NB4 (cell line): Measurements from ENCODE around the gene ALAD.
"Not testable (repeated sequence)": the region's sequence is repeated elsewhere in the genome, so short reads cannot be mapped to it uniquely, and the experiment has no call there.

Experiments
- CTCF ChIP-seq: IDR thresholded peaks from one replicate; pipeline ENCODE4 v1.5.1; 2012; ENCODE audit warnings: low read depth, low read length
- MYC ChIP-seq: IDR thresholded peaks from 2 replicates; pipeline ENCODE4 v1.6.1; 2011; ENCODE audit warnings: low read depth, low read length
- POLR2A ChIP-seq: IDR thresholded peaks from 2 replicates; pipeline ENCODE4 v1.6.1; 2011; ENCODE audit warnings: mild to moderate bottlenecking; ENCODE audit not compliant: insufficient read length; ENCODE audit errors: extremely low read depth

GRCh38 chr9:113379094-113379828 is 21.8 kb downstream of the ALAD start:
- TF ChIP-seq CTCF, POLR2A, MYC: not testable (repeated sequence)
